Keratinocyte (primary cell): ENCODE measurements around the gene DUSP18. TPM values are rescaled to one million over a fixed set of nuclear protein-coding genes. Genes with fewer than 3 reads are reported as not detected.

Experiments
- DNase-seq: peaks from one replicate; pipeline ENCODE4 v3.0.0-alpha.2; 2011; ENCODE audit warnings: low read depth, missing footprints, low spot score
- FAIRE-seq: peaks from 2 replicates; lab custom pipeline; 2011; peaks lifted over from hg19 to GRCh38; lab: Jason Lieb, UNC
- H2AFZ ChIP-seq: 2 replicates; pipeline ENCODE4 v1.6.0; 2012; ENCODE audit warnings: low read length, control low read depth, inconsistent platforms; ENCODE audit not compliant: control insufficient read depth
- H3K27ac ChIP-seq: 2 replicates; pipeline ENCODE4 v1.5.1; 2011; ENCODE audit warnings: low read length; ENCODE audit not compliant: control insufficient read depth, insufficient read depth
- H3K27me3 ChIP-seq: 3 replicates; pipeline ENCODE4 v1.6.0; 2011; ENCODE audit warnings: low read length; ENCODE audit not compliant: control insufficient read depth, insufficient read depth; ENCODE audit errors: extremely low read depth
- H3K36me3 ChIP-seq, 2 experiments: 2 replicates in 1 of 2; 3 replicates in 1 of 2; pipeline ENCODE4 v1.5.1; 2011; ENCODE audit warnings: low read length in 2 of 2, mild to moderate bottlenecking in 1 of 2; ENCODE audit not compliant: control insufficient read depth in 2 of 2, insufficient read depth in 2 of 2; ENCODE audit errors: extremely low read depth in 1 of 2
- H3K4me1 ChIP-seq: 3 replicates; pipeline ENCODE4 v1.5.1; 2011; ENCODE audit warnings: low read length; ENCODE audit not compliant: control insufficient read depth, insufficient read depth; ENCODE audit errors: extremely low read depth
- H3K4me2 ChIP-seq: 3 replicates; pipeline ENCODE4 v1.6.0; 2011; ENCODE audit warnings: low read depth, low read length; ENCODE audit not compliant: control insufficient read depth, insufficient read depth; ENCODE audit errors: extremely low read depth
- H3K4me3 ChIP-seq, 3 experiments: fragments of 200-600 bp in 1 of 3; sonication (generic) in 1 of 3; 2 replicates in 2 of 3; 3 replicates in 1 of 3; pipeline ENCODE4 v1.5.1; 2011 to 2016; ENCODE audit warnings: low read length in 3 of 3, mild to moderate bottlenecking in 3 of 3, control low read depth in 2 of 3, inconsistent platforms in 1 of 3, low read depth in 1 of 3, mixed read lengths in 1 of 3, mixed run types in 1 of 3, moderate library complexity in 1 of 3; ENCODE audit not compliant: control insufficient read depth in 2 of 3, insufficient read depth in 2 of 3; ENCODE audit errors: extremely low read depth in 1 of 3
- H3K79me2 ChIP-seq: 2 replicates; pipeline ENCODE4 v1.6.0; 2012; ENCODE audit warnings: low read length; ENCODE audit not compliant: control insufficient read depth, insufficient read depth
- H3K9ac ChIP-seq: 3 replicates; pipeline ENCODE4 v1.6.0; 2011; ENCODE audit warnings: low read length; ENCODE audit not compliant: control insufficient read depth, insufficient read depth; ENCODE audit errors: extremely low read depth
- H3K9me1 ChIP-seq: 3 replicates; pipeline ENCODE4 v1.6.0; 2011; ENCODE audit warnings: low read length; ENCODE audit not compliant: control insufficient read depth, insufficient read depth; ENCODE audit errors: extremely low read depth
- H3K9me3 ChIP-seq: 2 replicates; pipeline ENCODE4 v1.5.1; 2012; ENCODE audit warnings: low read depth, low read length; ENCODE audit not compliant: control insufficient read depth
- H4K20me1 ChIP-seq: 3 replicates; pipeline ENCODE4 v1.6.0; 2011; ENCODE audit warnings: low read length; ENCODE audit not compliant: control insufficient read depth, insufficient read depth; ENCODE audit errors: extremely low read depth
- CTCF ChIP-seq, 3 experiments: IDR thresholded peaks in 1 of 3; conservative IDR thresholded peaks in 1 of 3; optimal IDR thresholded peaks in 1 of 3; 2 replicates in 2 of 3; 3 replicates in 1 of 3; pipeline versions ENCODE3 to v1.5.1; 2011; ENCODE audit warnings: low read length in 3 of 3, mild to moderate bottlenecking in 3 of 3, moderate library complexity in 2 of 3, control low read depth in 1 of 3, inconsistent platforms in 1 of 3; ENCODE audit not compliant: insufficient read depth in 2 of 3; ENCODE audit errors: extremely low read depth in 1 of 3
- EZH2 ChIP-seq: IDR thresholded peaks from one replicate; pipeline ENCODE4 v1.6.1; 2012; ENCODE audit warnings: inconsistent platforms, mild to moderate bottlenecking, low read length, moderate library complexity
- dilution Hi-C: fragments of 300-500 bp; cut with MboI; formaldehyde crosslinking; loops from one replicate; pipeline ENCODE4 v1.7.0; 2020; ENCODE audit warnings: low sequenced_read_pairs; ENCODE audit not compliant: extremely low pct_ligation_motif_present
- polyA plus RNA-seq, 5 experiments: library from polyadenylated mRNA; depleted of rRNA in 3 of 5; stranded (reverse) in 3 of 5; stranded (forward) in 1 of 5; unstranded in 1 of 5; fragments of >200 nt; gene quantifications; 1 replicate in 1 of 5; 2 replicates in 3 of 5; 3 replicates in 1 of 5; pipeline versions ENCODE4 v1.2.1 to v1.2.3, GENCODE V29; 2011 to 2012; ENCODE audit warnings: missing spikeins in 2 of 5, low read depth in 1 of 5, low replicate concordance in 1 of 5

DUSP18 gene
- polyA plus RNA-seq, 1 donor (not counting 4 experiments of a cell fraction or from before 2014, with no cell fraction given): 12.6 TPM

- Histone ChIP-seq H3K9me1 (no peaks in the 10 kb centered on the region), H2AFZ (no peak overlapping the region), H3K4me2 (no peak overlapping the region), H3K9ac (no peak overlapping the region), H3K79me2 (no peaks in the 10 kb centered on the region), H3K9me3 (no peaks in the 10 kb centered on the region), H3K36me3 (peaks cover 4 to 10% of the 10 kb centered on the region in 2 experiments), H3K27ac (no peak overlapping the region), H4K20me1 (no peaks in the 10 kb centered on the region), H3K27me3 (no peaks in the 10 kb centered on the region), H3K4me3 (no peak overlapping the region), H3K4me1 (peaks cover 21% of the 10 kb centered on the region)
- no peak for FAIRE-seq
- no peak for DNase-seq
- TF ChIP-seq EZH2 (no peak), CTCF (optimal IDR thresholded peaks at IDR 0.05 in 1 of 3, IDR thresholded peaks at IDR 0.05 in 1 of 3, conservative IDR thresholded peaks at IDR 0.05 in 1 of 3; ENCODE audit: extremely low read depth in 1 of 3, insufficient read depth in 2 of 3, low read length in 3 of 3) (no peak)
- dilution Hi-C loops: no loop called here
These were observed 1.9 kb downstream of the DUSP18 start for GRCh38 chr22:30665786-30666185.

GRCh38 chr22:30665266-30665665 is 2.4 kb downstream of the DUSP18 start:
- H3K9ac ChIP-seq: no peak overlapping the region
- H3K4me3 ChIP-seq: no peak overlapping the region
- peaks cover 21% of the 10 kb centered on the region for H3K4me1 ChIP-seq
- dilution Hi-C loops: no loop called here
- no peak overlapping the region for H2AFZ ChIP-seq
- TF ChIP-seq CTCF (optimal IDR thresholded peaks at IDR 0.05 in 1 of 3, IDR thresholded peaks at IDR 0.05 in 1 of 3, conservative IDR thresholded peaks at IDR 0.05 in 1 of 3; ENCODE audit: extremely low read depth in 1 of 3, insufficient read depth in 2 of 3, low read length in 3 of 3): no peak
- no peak for TF ChIP-seq EZH2
- H3K9me1 ChIP-seq: no peaks in the 10 kb centered on the region
- no peak overlapping the region for H3K4me2 ChIP-seq
- H3K27me3 ChIP-seq: no peaks in the 10 kb centered on the region
- peaks cover 4 to 10% of the 10 kb centered on the region in 2 experiments for H3K36me3 ChIP-seq
- H3K9me3 ChIP-seq: no peaks in the 10 kb centered on the region
- no peaks in the 10 kb centered on the region for H4K20me1 ChIP-seq
- H3K27ac ChIP-seq: no peak overlapping the region
- peak; percentile 63 for FAIRE-seq
- H3K79me2 ChIP-seq: no peaks in the 10 kb centered on the region
- DNase-seq: no peak
